PC-3 (cell line): Measurements from ENCODE around the gene UBR2.

Experiments used
- EZH2 ChIP-seq: fragments of 300-600 bp; sonication (generic); IDR thresholded peaks from one replicate; pipeline ENCODE4 v1.6.1; 2017; ENCODE audit warnings: antibody characterized with exemption, mild to moderate bottlenecking, low read length; ENCODE audit not compliant: unreplicated experiment
- TF ChIP-seq, protein P1 (sequence below): fragments of 300-600 bp; sonication (generic); conservative IDR thresholded peaks from 2 replicates; pipeline ENCODE4 v1.5.1; 2017; ENCODE audit warnings: antibody characterized with exemption, low read depth, mild to moderate bottlenecking, low read length

- TF ChIP-seq, protein P1, sequence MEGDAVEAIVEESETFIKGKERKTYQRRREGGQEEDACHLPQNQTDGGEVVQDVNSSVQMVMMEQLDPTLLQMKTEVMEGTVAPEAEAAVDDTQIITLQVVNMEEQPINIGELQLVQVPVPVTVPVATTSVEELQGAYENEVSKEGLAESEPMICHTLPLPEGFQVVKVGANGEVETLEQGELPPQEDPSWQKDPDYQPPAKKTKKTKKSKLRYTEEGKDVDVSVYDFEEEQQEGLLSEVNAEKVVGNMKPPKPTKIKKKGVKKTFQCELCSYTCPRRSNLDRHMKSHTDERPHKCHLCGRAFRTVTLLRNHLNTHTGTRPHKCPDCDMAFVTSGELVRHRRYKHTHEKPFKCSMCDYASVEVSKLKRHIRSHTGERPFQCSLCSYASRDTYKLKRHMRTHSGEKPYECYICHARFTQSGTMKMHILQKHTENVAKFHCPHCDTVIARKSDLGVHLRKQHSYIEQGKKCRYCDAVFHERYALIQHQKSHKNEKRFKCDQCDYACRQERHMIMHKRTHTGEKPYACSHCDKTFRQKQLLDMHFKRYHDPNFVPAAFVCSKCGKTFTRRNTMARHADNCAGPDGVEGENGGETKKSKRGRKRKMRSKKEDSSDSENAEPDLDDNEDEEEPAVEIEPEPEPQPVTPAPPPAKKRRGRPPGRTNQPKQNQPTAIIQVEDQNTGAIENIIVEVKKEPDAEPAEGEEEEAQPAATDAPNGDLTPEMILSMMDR: no peak
- no peak for TF ChIP-seq EZH2
These were observed 5.5 kb downstream of the UBR2 start for GRCh38 chr6:42569102-42570028.
